Middle frontal gyrus (tissue), 1 donor: ENCODE measurements around the gene CASP10.
"Not testable (repeated sequence)": the region's sequence is repeated elsewhere in the genome, so short reads cannot be mapped to it uniquely, and the experiment has no call there.

Experiments
- DNase-seq: peaks from one replicate; pipeline ENCODE4 v3.0.0-alpha.2; 2015; ENCODE audit warnings: low spot score; ENCODE audit errors: extremely low spot score

Gene CASP10

DNA sequence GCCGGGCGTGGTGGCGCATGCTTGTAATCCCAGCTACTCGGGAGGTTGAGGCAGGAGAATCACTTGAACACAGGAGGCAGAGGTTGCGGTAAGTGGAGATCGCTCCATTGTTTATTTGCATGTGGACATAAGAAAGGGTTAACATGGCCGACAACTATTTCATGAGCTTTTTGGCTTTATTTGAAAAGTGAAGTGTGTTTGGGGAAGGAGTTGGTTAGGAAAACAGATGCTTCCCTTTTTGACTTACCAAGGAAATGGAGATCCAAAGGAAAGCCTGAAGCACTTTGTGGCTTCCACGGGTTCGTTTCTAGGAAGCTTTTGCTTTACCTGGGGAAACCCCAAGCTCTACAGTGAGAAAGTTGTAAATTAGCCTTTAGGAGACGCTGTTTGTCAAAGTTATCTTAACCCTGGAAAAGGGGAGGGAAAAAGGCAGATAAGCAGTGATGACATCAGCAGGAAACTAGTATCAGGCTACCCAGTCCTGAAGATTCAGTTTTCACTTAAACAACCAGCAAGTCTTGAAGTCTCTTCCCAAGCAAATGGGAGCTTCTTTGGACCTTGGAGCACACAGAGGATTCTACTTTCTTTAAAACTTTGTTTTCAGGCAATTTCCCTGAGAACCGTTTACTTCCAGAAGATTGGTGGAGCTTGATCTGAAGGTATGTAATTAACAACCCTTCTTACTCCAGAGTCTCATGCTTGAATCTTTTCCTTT lies at the start of gene CASP10:
CASP10 (plus strand) TSS at position 492 of the 715 bp plus-strand sequence. CDS start 2,637 bp downstream, outside the sequence.
- no peak for DNase-seq

- no peak for DNase-seq
Measured at GRCh38 chr2:201135386-201135785, 47.6 kb upstream of the CASP10 start.

DNA sequence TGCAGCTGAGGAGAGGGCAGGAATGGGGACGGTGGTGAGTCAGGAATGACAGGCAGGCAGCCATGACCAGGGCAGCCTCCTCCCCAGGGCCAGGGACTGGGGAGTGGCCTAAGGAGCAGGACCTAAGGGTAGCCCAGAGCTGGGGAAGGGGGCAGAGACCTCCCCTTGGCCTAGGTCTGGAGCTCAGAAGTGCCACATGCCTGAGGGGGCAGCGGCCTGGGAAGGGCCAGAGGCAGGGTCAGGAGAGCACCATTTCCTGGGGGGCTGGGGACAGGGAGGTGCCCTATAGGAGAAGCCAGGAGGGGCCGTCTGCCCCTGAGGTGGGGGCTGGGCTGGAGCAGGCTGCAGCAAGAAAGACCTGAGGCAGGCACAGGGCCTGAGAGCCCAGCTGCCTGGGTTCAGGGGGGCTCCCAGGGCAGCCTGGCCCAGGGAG lies 46.0 kb upstream of the CASP10 start:
- no peak for DNase-seq

- DNase-seq, result no peak
Measured at GRCh38 chr2:201137505-201138400, 45.2 kb upstream of the CASP10 start.

DNA sequence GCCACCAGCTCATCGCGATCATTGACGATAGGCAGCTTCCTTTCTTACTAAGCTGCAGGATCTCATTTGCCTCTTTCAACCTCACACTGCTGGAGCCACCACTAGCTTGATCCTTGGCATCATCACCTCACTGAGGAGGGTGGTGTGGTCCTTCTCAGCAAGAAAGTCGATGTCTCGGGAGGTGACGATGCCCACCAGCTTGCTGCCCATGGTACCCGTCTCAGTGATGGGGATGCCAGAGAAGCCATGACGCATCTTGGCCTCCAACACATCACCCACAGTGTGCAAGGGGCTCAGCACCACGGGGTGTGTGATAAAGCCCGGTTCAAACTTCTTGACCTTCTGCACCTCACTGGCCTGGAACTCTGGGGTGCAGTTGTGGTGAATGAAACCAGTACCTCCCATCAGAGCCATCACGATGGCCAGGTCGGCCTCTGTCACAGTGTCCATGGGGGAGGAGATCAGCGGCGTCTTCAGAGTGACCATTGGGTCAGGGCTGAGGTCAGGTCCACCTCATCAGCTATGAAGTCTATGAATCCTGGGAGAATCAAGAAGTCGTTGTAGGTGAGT lies 44.5 kb upstream of the CASP10 start:
- DNase-seq, result no peak

- DNase-seq, result not testable (repeated sequence)
Measured at GRCh38 chr2:201138986-201139781, 43.8 kb upstream of the CASP10 start.

- DNase-seq, result no peak
Measured at GRCh38 chr2:201139836-201140604, 42.9 kb upstream of the CASP10 start.

DNA sequence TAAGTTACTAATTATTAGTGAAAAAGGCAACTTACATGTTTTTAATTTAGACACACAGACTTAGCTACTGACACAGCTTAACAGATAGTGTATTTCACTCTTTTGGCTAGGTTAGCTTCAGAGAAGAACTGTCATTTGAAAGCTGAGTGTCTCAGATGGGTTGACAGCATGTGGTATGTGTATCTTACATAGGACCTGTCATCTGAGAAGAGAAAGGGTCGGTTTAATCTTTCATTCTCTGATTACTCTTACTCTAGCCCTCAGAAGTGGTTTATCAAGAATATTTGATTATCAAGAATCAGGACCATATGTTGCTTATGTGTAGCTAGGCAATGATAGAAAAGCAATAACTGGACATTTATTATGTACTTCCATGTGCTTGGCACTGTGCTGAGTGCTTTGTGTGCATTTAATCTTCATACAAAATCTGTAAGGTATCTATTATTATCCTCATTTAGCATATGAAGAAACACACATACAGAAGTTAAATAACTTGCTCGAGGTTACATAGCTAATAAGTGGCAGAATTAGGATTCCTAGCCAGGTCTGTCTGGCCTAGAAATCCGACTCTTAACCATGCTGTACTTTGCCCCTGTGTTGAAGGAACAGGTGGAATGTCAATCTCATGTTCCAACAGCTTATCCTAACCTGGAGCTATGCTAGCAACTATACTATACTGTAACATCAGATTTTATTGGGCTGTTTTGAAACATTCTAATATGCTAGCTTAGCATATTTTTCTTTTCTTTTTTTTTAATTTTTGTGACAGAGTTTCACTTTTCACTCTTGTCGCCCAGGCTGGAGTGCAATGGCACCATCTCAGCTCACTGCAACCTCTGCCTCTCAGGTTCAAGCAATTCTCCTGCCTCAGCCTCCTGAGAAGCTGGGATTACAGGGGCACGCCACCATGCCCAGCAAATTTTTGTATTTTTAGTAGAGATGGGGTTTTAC lies 38.6 kb upstream of the CASP10 start:
- DNase-seq, result no peak

- no peak for DNase-seq
Measured at GRCh38 chr2:201148434-201148990, 34.4 kb upstream of the CASP10 start.

- DNase-seq, result no peak
Measured at GRCh38 chr2:201149064-201149820, 33.7 kb upstream of the CASP10 start.

- DNase-seq, result not testable (repeated sequence)
Measured at GRCh38 chr2:201149821-201150165, 33.1 kb upstream of the CASP10 start.

- no peak for DNase-seq
Measured at GRCh38 chr2:201150454-201151020, 32.4 kb upstream of the CASP10 start.

DNA sequence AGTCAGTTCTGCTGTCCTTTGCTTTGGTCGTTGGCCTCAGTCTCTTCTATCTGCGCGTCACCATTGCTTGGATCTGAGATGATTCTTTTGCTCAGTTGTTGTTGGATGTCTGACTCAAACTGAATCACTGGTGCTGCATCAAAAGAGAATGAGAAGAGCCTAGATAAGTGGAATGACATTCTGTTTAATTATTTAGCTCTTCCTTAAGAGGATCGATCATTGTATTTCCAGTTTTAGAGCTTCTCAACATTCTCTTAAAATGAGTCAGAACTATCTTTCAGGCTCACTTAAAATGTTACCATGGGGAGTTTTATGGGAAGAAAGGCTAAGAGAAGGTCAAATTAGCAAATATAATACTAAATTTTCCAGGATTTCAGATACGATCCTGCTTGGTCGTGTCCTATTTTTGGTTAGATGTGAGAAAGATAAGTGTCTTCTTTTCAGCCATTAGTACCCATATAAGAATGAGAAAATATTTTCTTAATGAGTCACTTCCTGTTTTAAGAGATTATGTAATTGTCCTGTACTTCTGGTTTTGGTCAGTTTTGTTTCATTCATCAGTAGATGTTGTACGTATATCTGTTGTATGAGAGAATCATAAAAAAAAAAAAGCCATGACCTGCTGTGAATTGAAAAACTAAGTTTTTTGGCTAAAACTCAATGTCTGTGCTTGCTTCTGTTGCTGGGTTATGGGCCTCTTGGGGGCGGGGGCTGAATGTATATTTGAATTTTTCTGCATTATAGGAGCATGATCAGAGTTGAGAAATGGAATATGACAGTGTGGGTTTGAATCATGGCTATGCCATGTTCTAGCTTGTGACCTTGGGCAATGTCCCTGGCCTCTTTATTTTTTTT lies 31.6 kb upstream of the CASP10 start:
- no peak for DNase-seq

DNA sequence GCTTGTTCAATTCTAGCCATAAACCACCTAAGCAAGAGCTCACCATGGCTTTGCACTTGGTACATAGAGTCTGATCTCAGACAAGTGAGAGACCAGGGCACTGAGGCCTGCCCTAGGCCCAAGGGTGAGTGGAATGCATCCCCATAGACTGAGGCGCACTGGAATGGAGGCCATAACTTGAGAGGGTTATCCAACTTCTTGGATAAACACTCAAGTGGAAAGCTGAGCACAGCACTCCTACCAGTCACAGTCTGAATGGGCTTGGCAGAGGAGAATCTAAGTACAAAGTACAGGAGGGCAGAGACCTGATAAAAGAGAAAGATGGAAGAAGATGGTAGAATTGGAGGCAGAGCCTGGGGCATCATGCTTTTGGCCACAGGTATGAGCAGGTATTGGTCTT lies 30.4 kb upstream of the CASP10 start:
- DNase-seq, result no peak

DNA sequence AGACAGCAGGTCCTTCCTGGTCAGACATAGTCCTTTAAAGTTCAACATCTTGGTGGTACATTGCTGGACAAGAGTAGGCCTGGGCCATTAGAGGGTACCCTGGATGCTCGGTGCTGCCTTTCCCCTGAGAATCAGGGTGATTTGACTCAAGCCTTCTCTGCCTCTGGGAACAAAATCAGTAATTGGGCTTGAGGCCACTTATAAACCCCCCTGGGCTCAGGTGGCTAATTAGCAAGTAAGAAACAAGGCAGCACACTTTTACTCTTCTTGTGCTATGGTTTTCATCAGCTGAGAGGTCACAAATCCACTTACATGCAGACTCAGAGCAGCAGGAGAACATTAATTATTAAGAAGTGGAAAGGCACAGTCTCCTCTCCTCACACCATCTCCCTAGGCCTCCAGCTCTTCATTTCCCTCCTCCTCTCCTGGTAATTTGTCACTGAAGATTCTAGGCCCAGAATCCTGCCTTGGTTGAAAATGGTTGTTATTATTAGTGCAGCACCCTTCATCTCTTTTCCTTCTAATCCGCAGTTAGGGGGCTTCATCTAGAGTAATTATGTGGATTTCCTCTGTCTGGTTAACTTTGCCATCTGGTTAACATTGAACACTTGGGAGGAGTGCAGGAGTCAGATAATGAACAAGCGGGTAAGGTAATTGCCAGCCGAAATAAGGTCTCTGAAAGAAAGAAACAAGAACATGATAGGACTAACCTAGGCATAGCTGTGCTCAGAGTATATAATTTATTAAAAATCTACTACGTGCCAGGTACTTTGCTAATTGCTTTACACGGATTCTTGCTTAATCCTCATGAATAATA lies 29.7 kb upstream of the CASP10 start:
- DNase-seq, result no peak
